DOHH2 (cell line): ENCODE data around the gene FBXW5.

Experiments
- EZH2phosphoT487 ChIP-seq: fragments of 200-600 bp; sonication (generic); IDR thresholded peaks from 2 replicates; pipeline ENCODE4 v1.6.1; 2017; ENCODE audit warnings: borderline replicate concordance, mild to moderate bottlenecking, antibody characterized with exemption, low read length, moderate library complexity, mixed read lengths
- TF ChIP-seq, protein P1 (sequence below): fragments of 200-600 bp; sonication (generic); IDR thresholded peaks from one replicate; pipeline ENCODE4 v1.5.1; 2014; ENCODE audit warnings: antibody characterized with exemption, mild to moderate bottlenecking, low read depth, low read length; ENCODE audit not compliant: poor library complexity, severe bottlenecking

DNA sequence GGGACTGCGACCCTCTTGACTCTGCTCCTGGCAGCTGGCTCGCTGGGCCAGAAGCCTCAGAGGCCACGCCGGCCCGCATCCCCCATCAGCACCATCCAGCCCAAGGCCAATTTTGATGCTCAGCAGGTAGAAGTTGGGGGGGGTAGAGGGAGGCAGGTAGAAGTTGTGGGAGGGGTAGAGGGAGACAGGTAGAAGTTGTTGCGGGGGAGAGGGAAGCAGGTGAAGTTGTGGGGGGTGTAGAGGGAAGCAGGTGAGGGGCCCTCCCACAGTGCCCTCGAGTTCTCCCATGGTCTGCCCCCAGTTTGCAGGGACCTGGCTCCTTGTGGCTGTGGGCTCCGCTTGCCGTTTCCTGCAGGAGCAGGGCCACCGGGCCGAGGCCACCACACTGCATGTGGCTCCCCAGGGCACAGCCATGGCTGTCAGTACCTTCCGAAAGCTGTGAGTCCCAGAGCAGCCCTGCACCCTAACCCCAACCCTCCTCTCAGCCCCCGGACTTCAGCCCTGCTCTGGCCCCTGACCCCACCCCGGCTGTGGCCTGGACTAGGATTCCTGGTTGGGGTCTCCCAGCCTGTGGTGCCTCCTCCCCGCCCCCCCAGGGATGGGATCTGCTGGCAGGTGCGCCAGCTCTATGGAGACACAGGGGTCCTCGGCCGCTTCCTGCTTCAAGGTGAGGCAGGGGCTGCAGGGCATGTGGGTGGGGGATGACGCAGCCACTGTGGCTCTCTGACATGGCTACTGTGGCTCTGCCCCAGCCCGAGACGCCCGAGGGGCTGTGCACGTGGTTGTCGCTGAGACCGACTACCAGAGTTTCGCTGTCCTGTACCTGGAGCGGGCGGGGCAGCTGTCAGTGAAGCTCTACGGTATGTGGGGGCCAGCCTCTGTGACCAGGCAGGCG is 1.0 kb upstream of the FBXW5 start:
- TF ChIP-seq EZH2phosphoT487 = no peak
- TF ChIP-seq, protein P1, sequence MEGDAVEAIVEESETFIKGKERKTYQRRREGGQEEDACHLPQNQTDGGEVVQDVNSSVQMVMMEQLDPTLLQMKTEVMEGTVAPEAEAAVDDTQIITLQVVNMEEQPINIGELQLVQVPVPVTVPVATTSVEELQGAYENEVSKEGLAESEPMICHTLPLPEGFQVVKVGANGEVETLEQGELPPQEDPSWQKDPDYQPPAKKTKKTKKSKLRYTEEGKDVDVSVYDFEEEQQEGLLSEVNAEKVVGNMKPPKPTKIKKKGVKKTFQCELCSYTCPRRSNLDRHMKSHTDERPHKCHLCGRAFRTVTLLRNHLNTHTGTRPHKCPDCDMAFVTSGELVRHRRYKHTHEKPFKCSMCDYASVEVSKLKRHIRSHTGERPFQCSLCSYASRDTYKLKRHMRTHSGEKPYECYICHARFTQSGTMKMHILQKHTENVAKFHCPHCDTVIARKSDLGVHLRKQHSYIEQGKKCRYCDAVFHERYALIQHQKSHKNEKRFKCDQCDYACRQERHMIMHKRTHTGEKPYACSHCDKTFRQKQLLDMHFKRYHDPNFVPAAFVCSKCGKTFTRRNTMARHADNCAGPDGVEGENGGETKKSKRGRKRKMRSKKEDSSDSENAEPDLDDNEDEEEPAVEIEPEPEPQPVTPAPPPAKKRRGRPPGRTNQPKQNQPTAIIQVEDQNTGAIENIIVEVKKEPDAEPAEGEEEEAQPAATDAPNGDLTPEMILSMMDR = no peak
